ENCODE results near the gene SATB2. TPM values are rescaled to one million over a fixed set of nuclear protein-coding genes. Genes with fewer than 3 reads are reported as not detected.

SATB2 gene
- total RNA-seq, 1 donor from 2014 or later: 7.4 TPM

- TF ChIP-seq CTCF (IDR thresholded peaks at IDR 0.05) (no peak), POLR2AphosphoS5 (IDR thresholded peaks at IDR 0.05; ENCODE audit: insufficient read depth in 1 of 2, low read depth in 1 of 2) (no peak), POLR2A (IDR thresholded peaks at IDR 0.05) (no peak)
- intact Hi-C loops (cut with DNase I): no loop called here
- Histone ChIP-seq H3K9me3 (no peaks in the 10 kb centered on the region), H3K4me1 (peaks cover 12% of the 10 kb centered on the region), H3K27ac (no peak overlapping the region), H3K27me3 (peaks cover 22% of the 10 kb centered on the region), H3K4me3 (no peak overlapping the region), H3K36me3 (no peaks in the 10 kb centered on the region)
- DNase-seq (ENCODE audit: extremely low spot score in 2 of 2): no peak
Observed at GRCh38 chr2:199469514-199470360, 12.0 kb upstream of the SATB2 start.

- DNase-seq (ENCODE audit: extremely low spot score in 2 of 2): no peak
- intact Hi-C loops (cut with DNase I): no loop called here
- H3K36me3 ChIP-seq: no peaks in the 10 kb centered on the region
- no peak overlapping the region for H3K4me3 ChIP-seq
- peaks cover 23% of the 10 kb centered on the region for H3K27me3 ChIP-seq
- no peak overlapping the region for H3K27ac ChIP-seq
- no peaks in the 10 kb centered on the region for H3K9me3 ChIP-seq
- no peak for TF ChIP-seq POLR2AphosphoS5 (IDR thresholded peaks at IDR 0.05; ENCODE audit: insufficient read depth in 1 of 2, low read depth in 1 of 2)
- TF ChIP-seq POLR2A (IDR thresholded peaks at IDR 0.05): no peak
- TF ChIP-seq CTCF (IDR thresholded peaks at IDR 0.05): no peak
- H3K4me1 ChIP-seq: peaks cover 21% of the 10 kb centered on the region
Observed at GRCh38 chr2:199468561-199469513, 11.1 kb upstream of the SATB2 start.

- Histone ChIP-seq H3K27me3 (peaks cover 23% of the 10 kb centered on the region), H3K4me3 (no peak overlapping the region), H3K36me3 (no peaks in the 10 kb centered on the region), H3K9me3 (no peaks in the 10 kb centered on the region), H3K4me1 (peaks cover 33% of the 10 kb centered on the region), H3K27ac (no peak overlapping the region)
- no peak for DNase-seq (ENCODE audit: extremely low spot score in 2 of 2)
- no peak for TF ChIP-seq CTCF (IDR thresholded peaks at IDR 0.05)
- TF ChIP-seq POLR2AphosphoS5 (IDR thresholded peaks at IDR 0.05; ENCODE audit: insufficient read depth in 1 of 2, low read depth in 1 of 2): no peak
- intact Hi-C loops (cut with DNase I): no loop called here
Observed at GRCh38 chr2:199467066-199467822, 9.5 kb upstream of the SATB2 start.

- Histone ChIP-seq H3K36me3 (no peaks in the 10 kb centered on the region), H3K9me3 (no peaks in the 10 kb centered on the region), H3K4me1 (peaks cover 33% of the 10 kb centered on the region), H3K27me3 (peaks cover 22% of the 10 kb centered on the region), H3K27ac (no peak overlapping the region), H3K4me3 (no peak overlapping the region)
- no peak for DNase-seq (ENCODE audit: extremely low spot score in 2 of 2)
- no peak for TF ChIP-seq POLR2A (IDR thresholded peaks at IDR 0.05)
- no peak for TF ChIP-seq CTCF (IDR thresholded peaks at IDR 0.05)
- no peak for TF ChIP-seq POLR2AphosphoS5 (IDR thresholded peaks at IDR 0.05; ENCODE audit: insufficient read depth in 1 of 2, low read depth in 1 of 2)
- intact Hi-C loops (cut with DNase I): no loop called here
Observed at GRCh38 chr2:199466692-199467065, 8.9 kb upstream of the SATB2 start.
